ENCODE measurements around the gene PECR.

The PECR gene

DNA sequence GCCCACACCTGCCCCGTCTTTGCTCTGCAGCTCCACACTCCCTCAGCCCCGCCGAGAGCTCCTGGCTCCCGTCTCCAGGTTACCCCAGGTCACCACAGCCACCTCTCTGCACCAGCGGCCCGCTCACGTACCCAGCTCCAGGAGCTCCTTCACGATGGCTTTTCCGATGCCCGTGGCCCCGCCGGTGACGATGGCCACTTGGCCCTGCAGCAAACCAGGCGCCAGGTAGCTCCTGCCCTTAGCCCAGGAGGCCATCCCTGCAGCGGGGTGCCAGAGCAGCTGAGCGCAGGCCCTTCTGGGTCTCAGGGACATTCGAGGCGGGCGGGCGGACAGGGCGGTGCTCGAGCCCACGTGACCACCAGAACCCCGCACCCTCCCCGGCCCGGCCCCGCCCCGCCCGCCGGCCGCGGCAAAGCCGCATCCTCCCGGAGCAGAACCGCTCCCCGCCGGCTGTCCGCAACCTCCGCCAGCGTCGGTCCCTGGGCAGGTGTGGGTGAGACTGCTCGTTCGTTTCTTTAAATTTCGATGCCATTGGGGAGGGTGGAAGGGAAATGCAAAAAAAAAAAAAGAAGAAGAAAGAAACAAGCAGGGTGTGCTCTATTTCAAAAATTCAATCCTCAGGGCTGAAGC is at the start of gene PECR, which contains the start of gene TMEM169:
Gene PECR (minus strand): TSS at position 323 of the 630 bp plus-strand sequence. CDS start 68 bp downstream, at position 255.
Gene TMEM169 (plus strand): TSS at position 433 of the 630 bp plus-strand sequence. CDS start 14,045 bp downstream, outside the sequence.
- no peak for DNase-seq (ENCODE audit: low read depth)

- DNase-seq (ENCODE audit: low read depth), result no peak
Measured at GRCh38 chr2:216130346-216130971, 48.9 kb upstream of the PECR start.

- DNase-seq (ENCODE audit: low read depth), result no peak
Measured at GRCh38 chr2:216126943-216127342, 45.3 kb upstream of the PECR start.

DNA sequence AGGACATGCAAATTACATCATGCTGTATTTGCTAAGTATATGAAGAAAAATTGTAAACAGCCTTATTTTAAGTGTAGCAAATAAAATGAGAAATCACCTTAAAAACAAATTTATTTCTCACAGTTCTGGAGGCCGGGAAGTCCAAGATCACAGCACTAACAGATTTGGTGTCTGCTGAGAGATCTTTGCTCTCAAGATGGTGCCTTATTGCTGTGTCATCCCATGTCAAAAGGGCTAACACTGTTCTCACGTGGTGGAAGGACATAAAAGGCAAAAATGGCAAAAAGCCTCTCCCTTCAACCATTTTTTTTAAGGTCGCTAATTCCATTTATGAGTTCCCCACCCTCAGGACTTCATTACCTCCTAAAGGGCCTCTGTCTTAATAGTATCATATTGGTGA is 39.6 kb upstream of the PECR start:
- DNase-seq (ENCODE audit: low read depth), result no peak

DNA sequence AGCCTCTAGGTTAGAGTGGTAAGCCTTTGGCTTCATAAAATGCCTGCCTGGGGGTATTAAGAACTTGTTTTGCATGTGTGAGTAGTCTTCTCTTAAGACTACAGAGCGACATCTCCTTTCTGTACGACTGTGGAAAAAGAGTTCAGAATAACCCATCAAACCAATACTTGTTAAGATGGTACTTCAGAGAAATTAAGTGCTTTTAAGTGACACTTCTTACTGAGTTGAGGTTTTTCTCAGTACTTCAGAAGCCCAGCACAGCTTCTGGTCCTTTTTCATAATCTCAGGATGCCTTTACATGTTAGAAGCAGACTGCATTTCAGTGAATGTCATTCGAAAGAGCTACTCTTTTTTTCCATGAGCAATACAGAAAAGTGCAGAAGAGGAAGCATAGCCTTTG is 38.4 kb upstream of the PECR start:
- DNase-seq (ENCODE audit: low read depth), result no peak

- no peak for DNase-seq (ENCODE audit: low read depth)
Measured at GRCh38 chr2:216119146-216119545, 37.5 kb upstream of the PECR start.

- DNase-seq (ENCODE audit: low read depth), result no peak
Measured at GRCh38 chr2:216118474-216118873, 36.9 kb upstream of the PECR start.

- no peak for DNase-seq (ENCODE audit: low read depth)
Measured at GRCh38 chr2:216117561-216118340, 36.1 kb upstream of the PECR start.

- no peak for DNase-seq (ENCODE audit: low read depth)
Measured at GRCh38 chr2:216116418-216116817, 34.8 kb upstream of the PECR start.

- peak; percentile 78 for DNase-seq (ENCODE audit: low read depth)
Measured at GRCh38 chr2:216114714-216115531, 33.3 kb upstream of the PECR start.

GRCh38 chr2:216114382-216114713 is 32.7 kb upstream of the PECR start:
- no peak for DNase-seq (ENCODE audit: low read depth)

- DNase-seq (ENCODE audit: low read depth), result no peak
Measured at GRCh38 chr2:216113572-216113971, 32.0 kb upstream of the PECR start.

GRCh38 chr2:216112926-216113325 is 31.3 kb upstream of the PECR start:
- DNase-seq (ENCODE audit: low read depth), result no peak

GRCh38 chr2:216111122-216111521 is 29.5 kb upstream of the PECR start:
- no peak for DNase-seq (ENCODE audit: low read depth)

DNA sequence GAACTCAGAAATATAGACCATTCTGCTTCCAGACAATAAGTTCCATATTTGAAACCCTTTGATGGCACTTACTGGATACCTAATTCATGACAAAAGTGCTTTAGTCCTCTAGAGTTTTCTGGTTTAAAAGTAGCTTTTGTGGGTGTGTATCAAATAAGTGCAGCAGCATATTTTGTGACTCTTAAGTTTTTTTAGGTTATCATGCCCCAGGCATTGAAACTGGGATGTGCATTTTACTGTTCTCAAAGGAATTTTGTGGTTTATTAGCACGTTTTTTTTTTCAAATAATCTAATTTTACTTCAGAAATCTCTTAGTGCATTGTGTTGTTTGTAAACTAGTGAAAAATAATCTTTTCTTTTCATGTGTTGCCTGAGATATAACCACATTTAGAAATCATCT is 29.0 kb upstream of the PECR start:
- no peak for DNase-seq (ENCODE audit: low read depth)

DNA sequence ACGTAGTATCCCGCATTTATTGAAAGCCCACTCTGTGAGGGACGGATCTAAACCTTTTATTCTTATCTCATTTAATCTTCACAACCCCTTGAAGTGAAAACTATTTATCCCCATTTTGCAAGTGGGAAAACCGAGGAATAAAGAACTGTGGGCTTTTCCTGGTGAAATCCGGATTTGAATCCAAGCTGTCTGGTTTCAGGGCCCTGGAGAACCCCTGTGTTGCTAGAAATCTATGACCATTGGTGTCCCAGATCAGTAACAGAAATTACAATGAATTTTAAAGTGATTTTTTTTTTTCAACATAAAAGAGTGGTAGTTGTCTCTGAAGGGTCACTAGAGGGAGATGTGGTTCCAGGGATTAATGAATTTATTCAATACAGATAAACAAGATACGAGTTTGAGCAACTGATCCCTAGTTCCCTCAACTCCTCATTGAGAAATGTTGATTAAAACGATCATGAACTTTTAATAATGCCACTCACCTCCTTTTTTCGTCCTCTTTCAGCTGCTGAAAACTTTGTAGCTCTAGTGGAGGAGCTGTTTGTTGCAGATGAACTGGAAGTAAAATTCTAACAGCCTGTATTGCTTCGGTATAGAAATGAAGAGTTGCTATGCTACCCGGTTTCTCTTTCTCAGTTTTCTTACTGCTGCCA is 28.5 kb upstream of the PECR start:
- DNase-seq (ENCODE audit: low read depth), result no peak

GRCh38 chr2:216108967-216109921 is 27.6 kb upstream of the PECR start, which contains the start of gene XRCC5:
XRCC5 (plus strand) TSS chr2:216109348; CDS start chr2:216109437, 89 bp downstream.
- peak; percentile 69 for DNase-seq (ENCODE audit: low read depth)

DNA sequence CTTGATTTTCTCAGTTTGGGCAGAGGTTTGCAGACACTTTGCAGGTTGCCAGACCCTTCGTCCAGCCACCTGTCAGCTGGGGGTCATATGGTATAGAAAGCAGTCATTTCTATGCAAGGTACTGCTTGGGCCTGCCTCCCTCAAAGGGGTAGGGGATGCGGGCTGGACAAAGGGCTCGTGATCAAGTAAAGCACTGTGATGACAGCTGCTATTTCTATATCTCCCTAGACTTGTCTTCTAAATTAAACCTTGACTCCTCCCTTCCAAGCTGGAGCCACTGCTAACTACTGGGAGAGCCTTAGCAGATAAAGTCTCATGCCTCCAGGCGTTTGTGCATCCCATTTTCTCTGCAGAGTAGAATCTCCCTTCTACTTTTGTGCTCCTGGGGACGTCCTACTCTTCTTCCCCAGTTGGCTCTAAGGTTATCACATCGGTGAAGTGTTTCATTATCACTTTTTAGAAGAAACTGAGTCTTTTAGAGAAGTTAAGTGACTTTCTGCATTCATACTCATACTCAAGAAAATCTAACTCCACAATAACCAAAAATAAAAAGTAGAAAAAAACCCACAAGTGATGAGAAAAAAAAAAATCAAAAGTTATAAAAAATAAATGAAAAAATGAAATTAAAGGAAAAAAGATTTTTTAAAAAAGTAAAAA is 26.8 kb upstream of the PECR start:
- DNase-seq (ENCODE audit: low read depth), result no peak

- DNase-seq (ENCODE audit: low read depth), result no peak
Measured at GRCh38 chr2:216107760-216108159, 26.2 kb upstream of the PECR start.

GRCh38 chr2:216107320-216107719 is 25.7 kb upstream of the PECR start:
- DNase-seq (ENCODE audit: low read depth), result no peak
